K562 (cell line): ENCODE results near the gene NUDT9. TPM values are rescaled to one million over a fixed set of nuclear protein-coding genes. Genes with fewer than 3 reads are reported as not detected.

Source experiments
- ATAC-seq: fragments of 200-7000 bp; cut with Tn5 transposase; 3 replicates; pipeline ENCODE4 v1.9.1; 2020; ENCODE audit warnings: moderate library complexity
- BruUV-seq: library from RNA; stranded (reverse); fragments of 400-500 nt; replicated peaks from 2 replicates; lab custom pipeline; 2021; lab: Mats Ljungman, UMichigan
- CTCF ChIA-PET: fragments of 300-600 bp; formaldehyde crosslinking; extraction: SDS; loops from one replicate; lab custom pipeline; 2021; ENCODE audit warnings: low intra/inter-chr PET ratio; lab: Yijun Ruan, JAX
- POLR2A ChIA-PET: fragments of 300-600, 350-650 bp; sonication (Branson Sonifier 250); formaldehyde crosslinking; extraction: SDS; loops from one replicate; lab custom pipeline; 2021; ENCODE audit warnings: antibody characterized with exemption, inconsistent platforms; lab: Yijun Ruan, JAX
- DNase-seq, 4 experiments: peaks; one replicate each; pipeline versions ENCODE4 v3.0.0 to v3.0.0-alpha.2; 2011 to 2018; ENCODE audit warnings: low spot score in 3 of 4, mixed read lengths in 3 of 4; ENCODE audit errors: extremely low read depth in 1 of 4
- FAIRE-seq: peaks from 2 replicates; lab custom pipeline; 2011; peaks lifted over from hg19 to GRCh38; lab: Jason Lieb, UNC
- H2AFZ ChIP-seq: 2 replicates; pipeline ENCODE4 v1.6.0; 2011; ENCODE audit warnings: low read depth, low read length, control low read depth, inconsistent platforms
- H3K27ac ChIP-seq: fragments of 200-600 bp; 3 replicates; pipeline ENCODE4 v1.8.0; 2011; ENCODE audit warnings: low read depth, mild to moderate bottlenecking, control low read depth, inconsistent platforms, low read length, moderate library complexity, mixed read lengths; ENCODE audit errors: extremely low read depth
- H3K27me3 ChIP-seq, 2 experiments: fragments of 300-600 bp in 1 of 2; 2 replicates in 1 of 2; 3 replicates in 1 of 2; pipeline versions ENCODE4 v1.6.0 to v1.8.0; 2011; ENCODE audit warnings: inconsistent platforms in 2 of 2, low read length in 2 of 2, mild to moderate bottlenecking in 1 of 2, mixed read lengths in 1 of 2, moderate library complexity in 1 of 2; ENCODE audit not compliant: control insufficient read depth in 2 of 2, insufficient read depth in 2 of 2
- H3K36me3 ChIP-seq: fragments of 300-600 bp; 3 replicates; pipeline ENCODE4 v1.8.0; 2011; ENCODE audit warnings: mild to moderate bottlenecking, low read length, inconsistent platforms; ENCODE audit not compliant: control insufficient read depth, insufficient read depth
- H3K4me1 ChIP-seq, 2 experiments: fragments of 200-600 bp in 1 of 2; replicated peaks in 1 of 2; 2 replicates in 1 of 2; 3 replicates in 1 of 2; pipeline versions ENCODE4 v1.5.1 to v1.8.0; 2011; ENCODE audit warnings: inconsistent platforms in 2 of 2, low read length in 2 of 2, mild to moderate bottlenecking in 1 of 2, mixed read lengths in 1 of 2, moderate library complexity in 1 of 2; ENCODE audit not compliant: control insufficient read depth in 2 of 2, insufficient read depth in 2 of 2
- H3K4me2 ChIP-seq: 2 replicates; pipeline ENCODE4 v1.6.1; 2011; ENCODE audit warnings: low read length, control low read depth, inconsistent platforms, mixed read lengths; ENCODE audit not compliant: insufficient read depth
- H3K4me3 ChIP-seq: fragments of 200-600 bp; sonication (generic), shearing (Covaris generic); 2 replicates; pipeline ENCODE4 v1.5.1; 2016; ENCODE audit warnings: control low read depth, inconsistent platforms
- H3K79me2 ChIP-seq: fragments of 200-600 bp; 3 replicates; pipeline ENCODE4 v1.8.0; 2011; ENCODE audit warnings: low read length, inconsistent platforms; ENCODE audit not compliant: control insufficient read depth, insufficient read depth
- H3K9ac ChIP-seq, 2 experiments: 2 replicates each; pipeline versions ENCODE4 v1.6.0 to v1.6.1; 2011; ENCODE audit warnings: low read depth in 2 of 2, low read length in 2 of 2, control low read depth in 1 of 2, inconsistent platforms in 1 of 2, mild to moderate bottlenecking in 1 of 2, mixed read lengths in 1 of 2; ENCODE audit not compliant: insufficient read depth in 1 of 2
- H3K9me1 ChIP-seq: one replicate; pipeline ENCODE4 v1.6.0; 2011; ENCODE audit warnings: inconsistent platforms, mild to moderate bottlenecking, low read length, moderate library complexity; ENCODE audit not compliant: control insufficient read depth, insufficient read depth
- H3K9me3 ChIP-seq: replicated peaks from 2 replicates; pipeline ENCODE4 v1.5.1; 2011; ENCODE audit warnings: low read depth, low read length, inconsistent platforms; ENCODE audit not compliant: control insufficient read depth, insufficient read depth
- H4K20me1 ChIP-seq: replicated peaks from 2 replicates; pipeline ENCODE4 v1.6.1; 2011; ENCODE audit warnings: low read length, inconsistent platforms, mixed read lengths; ENCODE audit not compliant: control insufficient read depth, insufficient read depth
- CC2D1A ChIP-seq: fragments of 450-650 bp; IDR thresholded peaks from 2 replicates; pipeline ENCODE4 v1.6.1; 2017; ENCODE audit warnings: mild to moderate bottlenecking
- FOXK2 ChIP-seq, 2 experiments: fragments of 450-650 bp; IDR thresholded peaks in 1 of 2; conservative IDR thresholded peaks in 1 of 2; 2 replicates each; pipeline ENCODE4 v1.6.1; 2016; ENCODE audit warnings: low read depth in 2 of 2, mild to moderate bottlenecking in 1 of 2
- NFIC ChIP-seq: fragments of 450-650 bp; IDR thresholded peaks from 2 replicates; pipeline ENCODE4 v1.6.1; 2017; ENCODE audit warnings: mild to moderate bottlenecking, inconsistent platforms
- RAD21 ChIP-seq, 2 experiments: fragments of 250-450 bp in 1 of 2; fragments of 450-650 bp in 1 of 2; sonication (Bioruptor Pico) in 1 of 2; formaldehyde crosslinking in 1 of 2; IDR thresholded peaks in 1 of 2; conservative IDR thresholded peaks in 1 of 2; 2 replicates each; pipeline versions ENCODE4 v1.4.0 to v1.8.0; 2020 to 2022; ENCODE audit warnings: mild to moderate bottlenecking in 2 of 2, moderate library complexity in 1 of 2
- RAD51 ChIP-seq: fragments of 450-650 bp; IDR thresholded peaks from 2 replicates; pipeline ENCODE4 v1.7.1; 2016; ENCODE audit warnings: low read depth, mild to moderate bottlenecking, borderline replicate concordance
- ZNF764 ChIP-seq: fragments of 250-450 bp; sonication (Bioruptor Pico); IDR thresholded peaks from 2 replicates; pipeline ENCODE4 v1.4.0; 2020; ENCODE audit warnings: low read depth, mild to moderate bottlenecking, moderate library complexity
- WGBS: fragments of 100-300 bp; shearing (Covaris generic); methylation state at CpG from one replicate; pipeline ENCODE4 v1.1.6; 2016; ENCODE audit warnings: low coverage, mixed read lengths; ENCODE audit not compliant: insufficient coverage; ENCODE audit errors: missing lambda C conversion rate; 5-methylcytosine and 5-hydroxymethylcytosine counted together
- in situ Hi-C: fragments of 300-500 bp; cut with MboI; formaldehyde crosslinking; loops from 4 replicates; pipeline ENCODE4 v1.15.0; 2018; ENCODE audit warnings: inconsistent platforms, mixed read lengths
- intact Hi-C: fragments of 100-400 bp; cut with micrococcal nuclease; formaldehyde crosslinking; loops from 2 replicates; pipeline ENCODE4 v1.14.2; 2022
- polyA plus RNA-seq, 8 experiments: library from polyadenylated mRNA; depleted of rRNA in 4 of 8; stranded (reverse) in 5 of 8; unstranded in 3 of 8; fragments of >200 nt; fragmentation: Nextera tagmentation in 2 of 8; fragmentation: Illumina TruSeq in 1 of 8; extraction: Ambion mirVana in 2 of 8; extraction: Trizol in 1 of 8; gene quantifications; 2 replicates each; pipeline versions ENCODE4 v1.2.1 to v1.2.3, GENCODE V29; 2011 to 2014; ENCODE audit warnings: inconsistent platforms in 1 of 8, missing spikeins in 1 of 8
- total RNA-seq, 7 experiments: library from RNA; depleted of rRNA in 6 of 7; stranded (reverse); fragments of >200 nt in 6 of 7; fragmentation: Illumina TruSeq in 2 of 7; extraction: Trizol in 2 of 7; gene quantifications; 2 replicates each; pipeline versions ENCODE4 v1.2.1 to v1.2.3, GENCODE V29; 2011 to 2021; ENCODE audit warnings: low replicate concordance in 1 of 7
- TF ChIP-seq, protein P1 (sequence below), 3 experiments: IDR thresholded peaks in 2 of 3; conservative IDR thresholded peaks in 1 of 3; 2 replicates each; pipeline ENCODE4 v1.5.1; 2011 to 2012; ENCODE audit warnings: low read length in 3 of 3, mild to moderate bottlenecking in 3 of 3, control low read depth in 2 of 3, improper control_type of control experiment in 1 of 3, inconsistent platforms in 1 of 3, low read depth in 1 of 3, mixed read lengths in 1 of 3, moderate library complexity in 1 of 3; ENCODE audit not compliant: insufficient read depth in 2 of 3
- TF ChIP-seq, protein P2 (sequence below): fragments of 450-650 bp; IDR thresholded peaks from 2 replicates; pipeline ENCODE4 v1.6.1; 2016
- TF ChIP-seq, protein P3 (sequence below), 2 experiments: fragments of 450-650 bp; formaldehyde crosslinking in 1 of 2; IDR thresholded peaks; 2 replicates each; pipeline versions ENCODE4 v1.4.0 to v1.6.1; 2014 to 2020; ENCODE audit warnings: mild to moderate bottlenecking in 2 of 2, borderline replicate concordance in 1 of 2, low read depth in 1 of 2

NUDT9 gene
- total and polyA plus RNA-seq, 9 of the 15 experiments (the other 6 are each of a cell fraction or from before 2014, with no cell fraction given) = 8.5 to 20.8 (median 18.0) TPM

GRCh38 chr4:87375719-87376291, 46.6 kb upstream of the NUDT9 start:
- ATAC-seq = peak; percentile 86
- peak; percentile 85 for FAIRE-seq
- TF ChIP-seq CC2D1A (peak; percentile 32; the same call in 1 of the 2 replicates), FOXK2 (conservative IDR thresholded peaks at IDR 0.05 in 1 of 2, IDR thresholded peaks at IDR 0.05 in 1 of 2; ENCODE audit: low read depth in 2 of 2) (0 out of 4 replicates have a peak, but pooled peaks of 1 of the 2 experiments have one; percentile 29), NFIC (peak; percentile 51), RAD51 (no peak), RAD21 (CRISPR knock-in tag; conservative IDR thresholded peaks at IDR 0.05 in 1 of 2, IDR thresholded peaks at IDR 0.05 in 1 of 2) (peak; percentile 74 to 79), ZNF764 (CRISPR knock-in tag) (no peak)
- TF ChIP-seq, protein P1, sequence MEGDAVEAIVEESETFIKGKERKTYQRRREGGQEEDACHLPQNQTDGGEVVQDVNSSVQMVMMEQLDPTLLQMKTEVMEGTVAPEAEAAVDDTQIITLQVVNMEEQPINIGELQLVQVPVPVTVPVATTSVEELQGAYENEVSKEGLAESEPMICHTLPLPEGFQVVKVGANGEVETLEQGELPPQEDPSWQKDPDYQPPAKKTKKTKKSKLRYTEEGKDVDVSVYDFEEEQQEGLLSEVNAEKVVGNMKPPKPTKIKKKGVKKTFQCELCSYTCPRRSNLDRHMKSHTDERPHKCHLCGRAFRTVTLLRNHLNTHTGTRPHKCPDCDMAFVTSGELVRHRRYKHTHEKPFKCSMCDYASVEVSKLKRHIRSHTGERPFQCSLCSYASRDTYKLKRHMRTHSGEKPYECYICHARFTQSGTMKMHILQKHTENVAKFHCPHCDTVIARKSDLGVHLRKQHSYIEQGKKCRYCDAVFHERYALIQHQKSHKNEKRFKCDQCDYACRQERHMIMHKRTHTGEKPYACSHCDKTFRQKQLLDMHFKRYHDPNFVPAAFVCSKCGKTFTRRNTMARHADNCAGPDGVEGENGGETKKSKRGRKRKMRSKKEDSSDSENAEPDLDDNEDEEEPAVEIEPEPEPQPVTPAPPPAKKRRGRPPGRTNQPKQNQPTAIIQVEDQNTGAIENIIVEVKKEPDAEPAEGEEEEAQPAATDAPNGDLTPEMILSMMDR (IDR thresholded peaks at IDR 0.05 in 2 of 3, conservative IDR thresholded peaks at IDR 0.05 in 1 of 3; ENCODE audit: insufficient read depth in 2 of 3, low read depth in 1 of 3, low read length in 3 of 3) = peak; percentile 65 to 82 (median 65)
- TF ChIP-seq, protein P2, sequence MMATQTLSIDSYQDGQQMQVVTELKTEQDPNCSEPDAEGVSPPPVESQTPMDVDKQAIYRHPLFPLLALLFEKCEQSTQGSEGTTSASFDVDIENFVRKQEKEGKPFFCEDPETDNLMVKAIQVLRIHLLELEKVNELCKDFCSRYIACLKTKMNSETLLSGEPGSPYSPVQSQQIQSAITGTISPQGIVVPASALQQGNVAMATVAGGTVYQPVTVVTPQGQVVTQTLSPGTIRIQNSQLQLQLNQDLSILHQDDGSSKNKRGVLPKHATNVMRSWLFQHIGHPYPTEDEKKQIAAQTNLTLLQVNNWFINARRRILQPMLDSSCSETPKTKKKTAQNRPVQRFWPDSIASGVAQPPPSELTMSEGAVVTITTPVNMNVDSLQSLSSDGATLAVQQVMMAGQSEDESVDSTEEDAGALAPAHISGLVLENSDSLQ = 0 out of 2 replicates have a peak, but pooled peaks have one; percentile 9
- TF ChIP-seq, protein P3, sequence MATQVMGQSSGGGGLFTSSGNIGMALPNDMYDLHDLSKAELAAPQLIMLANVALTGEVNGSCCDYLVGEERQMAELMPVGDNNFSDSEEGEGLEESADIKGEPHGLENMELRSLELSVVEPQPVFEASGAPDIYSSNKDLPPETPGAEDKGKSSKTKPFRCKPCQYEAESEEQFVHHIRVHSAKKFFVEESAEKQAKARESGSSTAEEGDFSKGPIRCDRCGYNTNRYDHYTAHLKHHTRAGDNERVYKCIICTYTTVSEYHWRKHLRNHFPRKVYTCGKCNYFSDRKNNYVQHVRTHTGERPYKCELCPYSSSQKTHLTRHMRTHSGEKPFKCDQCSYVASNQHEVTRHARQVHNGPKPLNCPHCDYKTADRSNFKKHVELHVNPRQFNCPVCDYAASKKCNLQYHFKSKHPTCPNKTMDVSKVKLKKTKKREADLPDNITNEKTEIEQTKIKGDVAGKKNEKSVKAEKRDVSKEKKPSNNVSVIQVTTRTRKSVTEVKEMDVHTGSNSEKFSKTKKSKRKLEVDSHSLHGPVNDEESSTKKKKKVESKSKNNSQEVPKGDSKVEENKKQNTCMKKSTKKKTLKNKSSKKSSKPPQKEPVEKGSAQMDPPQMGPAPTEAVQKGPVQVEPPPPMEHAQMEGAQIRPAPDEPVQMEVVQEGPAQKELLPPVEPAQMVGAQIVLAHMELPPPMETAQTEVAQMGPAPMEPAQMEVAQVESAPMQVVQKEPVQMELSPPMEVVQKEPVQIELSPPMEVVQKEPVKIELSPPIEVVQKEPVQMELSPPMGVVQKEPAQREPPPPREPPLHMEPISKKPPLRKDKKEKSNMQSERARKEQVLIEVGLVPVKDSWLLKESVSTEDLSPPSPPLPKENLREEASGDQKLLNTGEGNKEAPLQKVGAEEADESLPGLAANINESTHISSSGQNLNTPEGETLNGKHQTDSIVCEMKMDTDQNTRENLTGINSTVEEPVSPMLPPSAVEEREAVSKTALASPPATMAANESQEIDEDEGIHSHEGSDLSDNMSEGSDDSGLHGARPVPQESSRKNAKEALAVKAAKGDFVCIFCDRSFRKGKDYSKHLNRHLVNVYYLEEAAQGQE (IDR thresholded peaks at IDR 0.05; ENCODE audit: borderline replicate concordance) = peak; percentile 64
- TF ChIP-seq, protein P3 (CRISPR knock-in tag; IDR thresholded peaks at IDR 0.05; ENCODE audit: low read depth) = no peak

More at GRCh38 chr4:87375719-87376291, 46.6 kb upstream of the NUDT9 start:
- Histone ChIP-seq H3K36me3 (peaks cover 70% of the 10 kb centered on the region), H3K4me3 (no peak overlapping the region), H2AFZ (no peak overlapping the region), H3K9me1 (peaks cover 2% of the 10 kb centered on the region), H3K4me1 (no peaks in the 10 kb centered on the region), H3K27me3 (no peaks in the 10 kb centered on the region), H3K4me2 (no peak overlapping the region), H3K9me3 (no peaks in the 10 kb centered on the region), H3K9ac (no peak overlapping the region), H4K20me1 (no peaks in the 10 kb centered on the region), H3K27ac (no peak overlapping the region), H3K79me2 (peaks cover 2% of the 10 kb centered on the region; the same call in 1 of the 3 replicates)
- ChIA-PET POLR2A (interaction anchor here (1.2 kb wide), 1 partner anchor 9 kb away, joined by 3 read pairs; no protein-coding TSS in a partner anchor), CTCF (interaction anchor here (0.6 to 2.7 kb wide), 3 partner anchors 47 to 225 kb away, joined by 3 to 22 read pairs (median 10); partner anchors contain the start of gene NUDT9)
- in situ Hi-C loops = no loop called here
- intact Hi-C loops = loop anchor here (1.0 kb wide), 2 partner anchors 47 to 89 kb away; no protein-coding TSS in a partner anchor
- BruUV-seq = no TSS peak
- WGBS = 32% methylated on average over 4 of the region's 4 CpGs
- peak in 3 of 4 experiments; percentile 24 to 63 (median 28) for DNase-seq
